C4-2B (cell line): ENCODE measurements around the gene C9orf43.

ENCODE experiments used
- CTCF ChIP-seq: fragments of 450-650 bp; conservative IDR thresholded peaks from 2 replicates; pipeline ENCODE4 v1.5.1; 2017; ENCODE audit warnings: mild to moderate bottlenecking
- ZFX ChIP-seq: fragments of 450-650 bp; IDR thresholded peaks from 2 replicates; pipeline ENCODE4 v1.6.1; 2017

GRCh38 chr9:113390192-113390960 is 20.2 kb upstream of the C9orf43 start:
- no peak for TF ChIP-seq CTCF
- TF ChIP-seq ZFX: no peak
